NCI-H2107 (cell line): ENCODE results near the gene LGMN.

Experiments
- DNase-seq: peaks from one replicate; lab custom pipeline; 2025; lab: John Stamatoyannopoulos, UW

Gene LGMN

DNA sequence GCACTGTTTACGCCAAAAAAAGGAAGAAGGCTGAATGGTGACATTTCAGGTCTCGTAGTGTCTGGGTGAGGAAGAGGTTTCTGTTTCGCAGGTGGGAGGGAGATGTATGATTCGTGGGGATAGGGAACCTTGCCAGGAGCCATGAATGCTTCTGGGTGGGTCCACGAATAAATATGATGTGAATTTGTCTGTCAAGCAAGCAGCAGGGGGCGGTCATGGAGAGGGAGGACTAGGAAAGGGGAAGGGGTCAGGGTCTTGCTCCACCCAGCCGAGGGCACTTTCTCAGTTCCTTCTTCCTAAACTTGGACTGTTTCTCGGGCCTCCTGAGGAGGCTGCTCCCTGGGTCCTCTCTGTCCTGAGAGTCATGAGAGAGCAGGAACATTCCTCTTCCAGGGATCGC lies 72.5 kb downstream of the LGMN start:
- DNase-seq: no peak

DNA sequence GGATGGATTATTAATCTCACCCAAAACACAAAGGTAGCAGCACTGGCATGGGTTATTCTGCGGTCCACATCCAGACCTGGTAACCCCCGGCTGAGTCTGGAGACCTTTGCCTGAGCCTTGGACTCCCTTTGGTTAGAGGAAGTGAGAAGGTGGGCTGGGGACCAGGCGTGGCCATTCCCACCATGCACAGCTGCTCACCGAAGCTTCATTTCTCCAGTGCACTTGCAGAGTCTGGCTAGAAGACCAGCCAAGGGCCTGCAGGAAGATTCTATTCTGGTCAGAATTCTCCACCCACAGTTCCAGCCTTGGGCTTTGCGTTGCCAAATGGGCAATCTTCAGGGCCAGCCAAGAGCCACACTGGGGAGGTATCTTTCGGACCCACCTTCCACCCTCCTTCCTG lies 73.0 kb downstream of the LGMN start:
- DNase-seq: no peak

DNA sequence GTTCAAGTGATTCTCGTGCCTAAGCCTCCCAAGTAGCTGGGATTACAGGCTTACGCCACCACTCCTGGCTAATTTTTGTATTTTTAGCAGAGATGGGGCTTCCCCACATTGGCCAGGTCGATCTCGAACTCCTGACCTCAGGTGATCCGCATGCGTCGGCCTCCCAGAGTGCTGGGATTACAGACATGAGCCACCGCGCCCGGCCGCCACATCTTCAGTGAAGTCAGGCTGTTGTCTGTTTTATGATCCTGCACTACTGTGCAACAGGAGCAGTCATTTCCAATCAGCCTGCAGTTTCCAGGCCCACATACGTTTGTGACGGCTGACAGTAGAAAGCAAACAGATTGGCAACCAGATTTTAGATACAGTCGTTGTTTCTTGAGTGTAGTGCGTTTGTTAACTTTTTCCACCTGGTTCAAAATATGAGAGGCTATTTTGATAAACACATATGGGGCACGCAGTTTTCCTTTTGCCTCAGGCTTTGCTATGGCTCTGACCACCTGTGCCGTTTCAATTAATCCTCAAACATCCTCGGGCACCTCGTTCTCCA lies 74.8 kb downstream of the LGMN start:
- no peak for DNase-seq

DNA sequence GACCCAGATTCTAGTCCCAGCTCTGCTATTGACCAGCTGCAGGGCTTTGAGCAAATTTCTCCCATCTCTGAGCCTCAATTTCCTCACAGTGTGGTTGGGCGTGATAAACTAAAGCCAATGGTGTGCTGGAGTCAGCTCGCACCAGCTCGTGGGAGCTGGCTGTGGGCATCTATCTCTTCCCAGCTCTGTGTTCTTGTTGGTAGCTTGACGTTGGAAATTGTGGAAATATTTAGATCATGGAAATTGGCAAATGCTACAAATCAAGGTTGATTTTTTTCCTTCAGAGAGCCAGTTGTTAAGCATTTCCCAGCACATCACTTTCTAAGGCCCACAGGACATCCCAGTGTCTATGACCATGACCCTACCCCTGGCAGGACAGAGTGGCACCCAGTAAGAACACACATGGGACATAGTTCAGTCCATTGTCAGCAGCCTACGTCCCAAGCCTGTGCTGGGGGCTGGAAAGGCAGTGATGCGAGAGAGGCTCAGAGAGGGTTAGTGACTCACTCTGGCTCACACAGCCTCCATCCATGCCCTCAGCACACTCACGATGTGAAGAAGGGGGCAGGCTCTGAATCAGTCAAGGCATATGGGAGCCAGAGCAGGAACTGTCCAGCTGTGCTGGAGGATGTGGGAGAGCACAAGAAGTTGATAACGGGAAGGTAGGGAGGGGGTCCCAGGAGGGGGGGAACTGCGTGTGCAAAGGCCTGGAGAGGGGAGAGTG lies 77.6 kb downstream of the LGMN start:
- no peak for DNase-seq

DNA sequence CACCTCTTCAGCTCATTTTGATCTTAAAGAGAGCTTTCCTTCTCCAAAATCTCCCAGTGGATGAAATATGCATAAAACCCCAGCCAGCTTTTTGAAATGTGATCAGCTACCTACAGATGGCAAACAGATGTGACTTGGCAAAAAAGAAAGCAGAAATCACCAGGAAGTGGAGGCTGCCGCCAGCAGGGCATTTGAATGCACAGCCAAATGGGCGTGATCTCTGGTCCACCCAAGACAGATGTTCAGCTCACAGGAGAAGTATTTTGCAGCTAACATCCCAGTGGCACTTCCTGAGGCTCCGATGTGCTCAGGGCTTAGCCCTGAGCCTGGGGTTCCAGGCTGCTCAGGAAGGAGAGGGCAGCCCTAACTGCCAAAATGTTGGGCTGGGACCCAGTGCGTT lies 78.3 kb downstream of the LGMN start:
- no peak for DNase-seq

DNA sequence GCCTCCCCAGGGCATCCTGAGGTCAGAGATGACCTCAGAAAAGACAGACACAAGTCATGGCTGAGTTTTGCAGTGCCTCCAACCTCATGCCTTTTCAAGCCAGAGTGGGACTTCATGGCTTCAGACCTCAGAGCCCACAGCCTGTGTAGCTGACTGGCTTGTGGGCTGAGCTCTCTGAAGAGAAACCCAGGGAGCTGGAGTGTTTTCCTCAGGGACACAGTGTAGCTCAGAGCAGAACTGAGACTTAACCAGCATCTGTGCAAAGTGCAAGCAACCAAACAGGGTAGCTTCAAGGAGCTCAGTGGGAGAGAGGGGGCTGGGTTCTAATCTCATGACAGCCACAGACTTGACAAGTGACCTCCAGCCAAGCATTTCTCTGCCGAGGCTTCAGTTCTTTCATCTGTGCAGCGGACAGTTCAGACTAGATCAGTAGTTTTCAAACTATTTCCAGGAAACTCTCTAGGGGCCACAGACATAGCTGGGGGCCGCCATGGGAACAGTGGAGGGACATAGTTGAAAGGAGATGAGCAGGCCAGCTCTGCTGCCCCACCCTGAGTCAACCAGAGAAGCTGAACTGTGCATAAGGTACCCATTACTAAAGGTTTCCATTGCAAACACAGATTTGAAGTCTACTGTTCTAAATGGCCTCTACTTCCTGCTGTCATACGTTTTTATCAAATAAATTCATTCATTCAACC lies 80.0 kb downstream of the LGMN start:
- no peak for DNase-seq

DNA sequence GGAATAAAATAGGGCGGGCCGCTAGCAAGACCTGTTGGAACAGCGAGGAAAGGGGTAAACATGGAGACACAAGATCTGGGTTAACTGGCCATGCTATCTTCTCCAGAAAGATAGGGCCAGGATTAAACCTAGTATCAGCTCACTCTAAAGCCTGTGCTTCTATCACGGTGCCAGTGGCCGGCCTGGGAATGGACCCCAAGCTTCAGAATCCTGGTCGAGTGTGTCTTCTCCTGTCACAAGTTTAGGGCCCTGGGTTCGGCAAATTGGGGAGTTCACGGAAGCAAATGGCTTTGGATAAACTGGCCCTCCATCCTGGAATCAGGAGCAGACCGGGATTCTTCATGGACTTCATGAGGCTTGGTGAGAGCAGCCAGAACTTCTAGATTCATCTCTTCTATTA lies 82.2 kb downstream of the LGMN start:
- DNase-seq: no peak

DNA sequence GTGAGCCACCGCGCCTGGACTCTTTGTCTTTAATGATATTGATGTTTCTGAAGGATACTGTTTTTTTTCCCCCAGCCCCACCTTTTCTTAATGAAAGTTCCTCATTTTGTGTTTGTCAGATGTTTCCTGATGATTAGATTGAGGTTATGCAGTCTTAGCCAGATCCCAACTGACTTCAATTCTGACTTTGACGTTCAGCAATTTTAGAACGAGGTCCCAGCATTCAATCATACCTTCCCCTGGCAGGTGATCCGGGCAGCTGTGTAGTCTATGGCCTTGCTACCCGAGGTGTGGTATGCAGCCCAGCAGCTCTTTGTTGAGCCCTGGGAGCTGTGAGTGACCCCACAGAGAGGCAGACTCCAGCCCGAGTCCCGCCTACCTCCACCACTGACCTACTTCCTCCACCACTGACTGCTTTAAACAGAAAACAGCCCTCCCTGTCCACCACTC lies 82.7 kb downstream of the LGMN start:
- no peak for DNase-seq

DNA sequence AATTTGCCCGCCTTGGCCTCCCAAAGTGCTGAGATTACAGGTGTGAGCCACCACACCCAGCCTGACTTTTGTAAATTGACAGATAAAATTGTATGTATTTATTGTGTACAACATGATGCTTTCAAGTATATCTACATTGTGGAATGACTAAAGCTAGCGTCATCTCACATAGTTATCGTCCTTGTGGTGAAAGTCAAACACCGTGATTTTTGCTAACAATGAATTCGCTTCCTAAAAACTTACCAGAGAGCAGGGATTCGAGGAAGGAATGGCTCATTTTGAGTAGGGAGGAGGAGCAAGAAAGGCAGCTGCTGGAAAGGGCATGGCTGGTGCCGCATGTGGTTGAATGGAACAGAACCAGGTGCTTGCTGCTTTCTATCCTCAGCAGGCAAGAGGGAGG lies 85.4 kb downstream of the LGMN start:
- DNase-seq: no peak

DNA sequence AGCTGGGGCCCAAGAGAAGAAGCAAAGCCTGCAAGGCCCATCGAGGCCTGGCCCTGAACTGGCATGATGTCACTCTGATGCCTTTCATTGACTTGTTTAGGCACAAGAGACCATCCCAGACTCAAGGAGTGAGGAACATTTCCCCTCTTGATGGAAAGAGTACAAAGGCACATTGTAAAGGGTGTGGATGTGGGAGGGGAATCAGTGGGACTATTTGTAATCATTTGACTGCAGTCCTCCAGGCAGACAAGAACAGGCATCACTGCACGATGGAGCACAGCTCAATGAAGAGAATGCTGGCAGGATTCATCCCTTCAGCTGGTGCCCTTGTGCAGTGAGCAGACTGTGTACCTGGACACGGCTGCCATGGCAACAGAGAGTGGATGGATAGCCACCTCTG lies 87.9 kb downstream of the LGMN start:
- DNase-seq: no peak

DNA sequence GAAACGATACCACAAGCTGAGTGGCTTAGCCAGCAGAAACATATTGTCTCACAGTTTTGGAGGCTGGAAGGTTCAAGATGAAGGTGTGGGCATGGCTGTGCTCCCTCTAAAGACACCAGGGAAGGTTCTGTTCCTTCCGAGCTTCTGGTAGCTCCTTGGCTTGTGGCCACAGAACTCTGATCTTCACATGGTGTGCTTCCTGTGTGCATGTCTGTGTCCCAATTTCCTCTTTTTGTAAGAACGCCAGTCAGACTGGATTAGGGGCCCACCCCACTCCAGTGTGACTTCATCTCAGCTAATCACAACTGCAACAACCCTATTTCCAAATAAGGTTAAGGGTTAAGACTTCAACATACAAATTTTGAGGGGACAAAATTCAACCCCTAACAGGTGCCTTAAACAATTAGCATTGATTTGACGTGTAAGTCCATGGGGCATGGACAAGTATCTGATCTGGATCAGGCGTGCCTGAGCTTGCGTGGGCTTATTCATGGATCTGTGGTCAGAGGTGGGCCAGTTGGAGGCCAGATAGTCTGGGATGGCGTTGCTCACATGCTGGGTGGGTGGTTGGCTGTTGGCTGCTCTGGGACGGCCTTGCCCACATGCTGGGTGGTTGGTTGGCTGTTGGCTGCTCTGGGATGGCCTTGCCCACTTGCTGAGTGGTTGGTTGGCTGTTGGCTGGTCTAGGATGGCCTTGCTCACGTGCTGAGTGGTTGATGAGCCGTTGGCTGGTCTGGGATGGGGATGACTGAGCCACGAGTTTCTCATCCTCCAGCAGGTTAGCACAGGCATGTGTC lies 88.5 kb downstream of the LGMN start:
- DNase-seq: no peak

DNA sequence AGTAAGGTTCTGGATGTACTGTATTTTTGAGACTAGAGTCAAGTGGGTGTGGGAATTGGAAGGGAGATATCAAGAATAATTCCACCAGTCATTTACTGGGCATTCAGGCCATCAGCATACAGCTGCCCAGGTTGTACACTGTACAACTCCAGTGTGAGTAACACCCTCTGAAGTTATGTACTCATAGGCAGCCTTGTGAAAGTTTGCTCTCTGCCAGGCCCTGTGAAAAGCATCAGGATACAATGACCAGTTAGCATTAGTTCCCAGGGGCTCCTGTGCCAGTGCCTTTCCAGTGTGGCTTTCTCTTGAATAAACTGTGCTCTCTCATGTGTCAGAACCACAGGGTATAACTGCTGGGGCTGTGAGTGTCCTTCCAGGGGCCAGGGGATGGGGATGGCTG lies 89.7 kb downstream of the LGMN start:
- DNase-seq: no peak

DNA sequence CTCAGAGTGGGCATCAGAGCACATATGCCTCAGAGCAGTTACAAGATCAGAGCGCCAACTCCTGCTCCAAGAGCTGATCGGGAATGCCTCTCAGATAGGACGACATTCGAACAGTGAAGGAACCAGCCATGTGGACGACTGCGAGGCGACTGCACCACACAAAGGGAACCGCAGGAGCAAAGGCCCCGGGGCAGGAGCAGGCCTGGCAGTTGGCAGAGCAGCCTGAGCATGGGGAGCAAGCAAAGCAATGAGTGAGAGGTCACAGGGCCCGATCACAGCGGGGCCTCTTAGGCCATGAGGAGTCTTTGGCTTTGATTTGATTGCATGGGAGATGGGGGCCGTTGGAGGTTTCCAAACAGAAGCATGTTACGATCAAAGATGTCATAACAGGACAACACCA lies 90.3 kb downstream of the LGMN start:
- no peak for DNase-seq

DNA sequence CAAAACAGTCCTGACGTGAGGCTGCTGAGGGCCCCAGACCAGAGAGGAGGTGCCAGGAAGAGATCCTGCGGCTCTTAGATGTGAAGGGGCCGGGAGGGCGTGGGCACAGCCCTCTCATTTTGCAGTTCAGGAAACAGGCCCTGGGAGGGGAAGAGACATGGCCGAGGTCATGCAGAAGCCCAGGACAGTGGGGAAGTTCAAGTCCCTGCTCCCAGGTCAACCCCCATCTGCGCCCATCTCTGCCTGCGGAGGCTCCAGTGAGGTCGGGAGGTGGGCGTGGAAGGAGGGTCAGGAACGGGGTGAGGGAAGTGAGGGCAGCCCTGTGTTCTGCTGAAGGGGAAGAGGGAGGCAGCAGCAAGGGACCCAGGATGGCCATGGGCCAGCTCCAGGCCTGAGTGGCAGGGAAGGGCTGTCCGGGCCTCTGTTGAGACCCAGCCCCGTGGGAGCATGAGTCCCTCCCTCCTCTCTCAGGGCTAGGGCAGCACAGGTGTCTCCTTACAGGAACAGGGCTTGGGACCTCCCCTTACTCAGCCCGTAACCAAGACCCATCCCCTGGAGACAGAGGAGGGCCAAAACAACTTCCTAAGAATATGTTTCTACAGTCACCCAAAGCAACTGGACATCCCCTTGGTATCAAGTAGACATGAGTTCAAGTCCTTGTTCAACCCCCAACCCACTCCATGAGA lies 90.8 kb downstream of the LGMN start:
- DNase-seq: no peak

DNA sequence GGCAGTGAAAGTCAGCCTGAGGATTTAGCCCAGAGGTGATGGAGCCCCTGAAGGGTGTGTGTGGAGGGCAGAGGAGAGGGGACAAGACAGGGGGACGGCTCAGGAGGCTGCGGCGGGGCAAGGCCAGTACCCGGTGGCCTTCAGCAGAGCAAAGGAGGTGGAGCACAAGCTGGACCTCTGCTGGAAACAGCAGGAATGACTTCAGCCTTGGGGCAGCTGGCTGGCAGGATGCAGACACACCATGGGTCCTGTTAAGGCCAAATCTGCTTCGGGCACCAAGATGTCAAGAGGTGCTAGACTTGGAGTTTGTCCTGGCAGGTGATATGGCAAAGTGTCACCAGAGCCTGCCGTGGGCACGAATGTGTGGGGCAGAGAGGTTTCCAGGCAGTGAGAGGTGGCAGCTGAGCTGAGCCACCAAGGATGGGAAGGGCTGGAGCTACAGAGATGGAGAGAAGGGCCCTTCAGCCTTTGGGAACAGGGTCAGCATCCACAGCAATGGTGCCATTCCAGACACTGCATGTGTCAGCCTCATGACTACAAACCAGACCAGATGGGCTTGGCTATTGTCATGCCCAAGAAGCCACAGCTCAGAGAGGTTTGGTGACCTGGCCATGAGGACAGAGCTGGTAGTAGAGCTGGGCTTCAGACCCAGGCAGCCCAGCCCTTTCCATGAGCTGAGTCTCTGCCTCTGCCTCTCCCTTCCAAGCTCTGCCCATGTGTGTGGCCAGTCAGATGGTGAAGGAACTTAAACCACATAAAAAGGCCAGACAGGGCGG lies 91.9 kb downstream of the LGMN start:
- no peak for DNase-seq

DNA sequence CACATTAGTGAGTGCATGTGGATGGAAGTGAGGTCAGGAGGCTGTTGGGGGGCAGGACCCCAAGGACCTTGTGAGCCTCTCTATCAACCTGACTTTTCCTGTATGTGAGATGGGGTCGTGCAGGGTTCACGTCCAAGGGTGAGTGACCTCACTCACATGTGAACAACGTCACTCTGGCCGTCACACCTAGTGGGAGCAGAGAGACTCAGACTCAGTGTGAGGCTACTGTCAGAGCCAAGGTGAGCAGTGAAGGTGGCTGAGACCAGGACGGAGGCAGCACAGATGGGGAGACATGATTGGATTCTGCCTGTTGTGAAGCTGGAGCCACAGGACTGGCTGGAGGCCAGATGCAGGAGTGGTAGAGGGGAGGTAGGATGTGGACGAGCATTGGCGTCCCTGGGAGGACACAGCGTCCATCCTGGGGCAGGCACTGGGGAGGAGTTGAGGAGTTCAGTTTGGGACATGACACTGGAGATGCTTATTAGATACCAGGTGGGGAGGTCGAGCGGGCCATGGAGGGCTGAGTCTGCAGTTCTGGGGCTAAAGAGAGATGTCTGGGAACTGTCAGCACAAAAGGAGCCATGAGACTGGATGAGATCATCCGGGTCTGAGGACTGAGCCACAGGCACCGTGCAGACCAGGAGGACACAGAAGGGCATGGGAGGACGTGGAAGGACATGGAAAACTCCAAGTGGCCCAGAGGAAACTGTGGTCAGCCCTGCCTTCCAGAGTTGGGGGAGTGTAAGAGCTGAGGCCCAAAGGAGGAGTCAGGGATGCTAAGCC lies 92.8 kb downstream of the LGMN start:
- DNase-seq: no peak

DNA sequence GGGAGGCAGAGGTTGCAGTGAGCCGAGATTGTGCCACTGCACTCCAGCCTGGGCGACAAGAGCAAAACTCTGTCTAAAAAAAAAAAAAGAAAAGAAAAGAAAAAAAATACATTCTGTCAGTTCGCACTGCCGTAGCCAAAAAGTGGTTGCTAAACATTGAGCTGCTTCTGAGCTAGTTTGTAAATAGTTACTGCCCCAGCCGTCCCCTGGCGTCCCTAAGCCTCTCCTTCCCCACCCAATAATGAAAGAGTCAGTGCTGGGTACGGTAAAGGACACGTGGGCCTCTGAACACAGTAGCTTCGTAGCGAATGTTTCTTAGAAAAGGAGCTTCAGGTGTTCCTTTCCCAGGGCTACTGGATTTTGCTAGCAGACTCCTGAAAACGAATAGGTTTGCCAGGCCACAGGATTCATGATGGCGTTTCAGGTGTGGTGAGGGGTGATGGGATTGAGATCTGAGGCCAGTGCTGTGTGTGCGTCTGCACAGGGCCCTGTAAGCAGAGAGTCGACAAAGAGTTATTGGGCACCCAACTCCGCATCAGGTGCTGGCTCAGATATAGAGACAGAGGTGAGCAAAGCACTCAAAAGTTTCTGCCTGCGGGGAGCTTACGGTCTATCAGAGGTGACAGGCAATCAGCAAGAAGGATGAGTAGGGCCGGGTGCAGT lies 94.1 kb downstream of the LGMN start:
- DNase-seq: no peak
